Nephron progenitor cell (in vitro differentiated cells): ENCODE data around the gene ACTG2.

Experiments used
- DNase-seq: peaks from one replicate; pipeline ENCODE4 v3.0.0; 2021
- H3K27ac Mint-ChIP-seq: 2 replicates; pipeline ENCODE4 v1.8.0; 2021; ENCODE audit warnings: mild to moderate bottlenecking, moderate library complexity, mixed read lengths
- H3K27me3 Mint-ChIP-seq: 2 replicates; pipeline ENCODE4 v1.8.0; 2021; ENCODE audit warnings: mild to moderate bottlenecking, low read depth, mixed read lengths; ENCODE audit not compliant: poor library complexity
- H3K36me3 Mint-ChIP-seq: 2 replicates; pipeline ENCODE4 v1.8.0; 2021; ENCODE audit warnings: low read depth, mixed read lengths
- H3K4me1 Mint-ChIP-seq: 2 replicates; pipeline ENCODE4 v1.8.0; 2021; ENCODE audit warnings: mixed read lengths
- H3K4me3 Mint-ChIP-seq: 2 replicates; pipeline ENCODE4 v1.8.0; 2021; ENCODE audit warnings: mild to moderate bottlenecking, moderate library complexity, mixed read lengths
- H3K9me3 Mint-ChIP-seq: 2 replicates; pipeline ENCODE4 v1.8.0; 2021; ENCODE audit warnings: mild to moderate bottlenecking, moderate library complexity, mixed read lengths
- TF ChIP-seq, protein P1 (sequence below): fragments of 200-600 bp; sonication (generic); IDR thresholded peaks from 2 replicates; pipeline ENCODE4 v1.5.0; 2021; ENCODE audit warnings: antibody characterized with exemption

ACTG2 gene

DNA sequence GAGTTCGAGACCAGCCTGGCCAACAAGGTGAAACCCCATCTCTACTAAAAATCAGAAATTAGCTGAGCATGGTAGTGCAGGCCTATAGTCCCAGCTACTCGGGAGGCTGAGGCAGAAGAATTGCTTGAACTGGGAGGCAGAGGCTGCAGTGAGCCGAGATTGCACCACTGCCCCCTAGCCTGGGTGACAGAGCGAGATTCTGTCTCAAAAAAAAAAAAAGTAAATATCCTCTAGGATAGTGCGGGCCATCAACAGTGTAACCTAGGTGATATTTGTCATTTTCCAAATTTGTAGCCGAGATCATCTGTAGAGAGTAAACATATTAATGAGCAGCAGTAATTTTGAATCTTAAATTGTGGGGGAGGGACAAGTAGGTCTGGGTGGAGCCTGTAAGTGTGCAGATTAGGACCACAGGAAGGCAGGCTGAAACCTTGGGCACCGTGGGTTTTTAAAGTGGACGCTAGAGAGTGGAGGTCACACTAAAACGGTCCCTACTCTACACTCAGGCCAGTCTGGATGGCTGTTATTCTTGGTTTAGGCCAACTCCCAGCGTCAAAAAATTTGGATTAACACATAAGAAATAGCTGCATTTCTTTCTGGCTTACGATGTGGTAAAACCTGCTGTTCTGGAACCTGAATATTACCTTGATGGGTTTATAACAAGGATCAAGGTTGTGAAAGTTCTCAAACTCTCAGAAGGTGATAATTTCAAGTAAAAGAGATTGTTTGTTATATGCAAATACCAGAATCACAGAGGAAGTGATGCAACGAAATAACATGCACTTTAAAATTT, 69.2 kb downstream of the ACTG2 start:
- H3K27ac Mint-ChIP-seq = no peak overlapping the region
- DNase-seq = no peak
- peaks cover 12% of the 10 kb centered on the region for H3K9me3 Mint-ChIP-seq
- peaks cover 49% of the 10 kb centered on the region for H3K36me3 Mint-ChIP-seq
- no peak overlapping the region for H3K4me3 Mint-ChIP-seq
- H3K27me3 Mint-ChIP-seq = peaks cover 6% of the 10 kb centered on the region
- H3K4me1 Mint-ChIP-seq = no peaks in the 10 kb centered on the region
- TF ChIP-seq, protein P1, sequence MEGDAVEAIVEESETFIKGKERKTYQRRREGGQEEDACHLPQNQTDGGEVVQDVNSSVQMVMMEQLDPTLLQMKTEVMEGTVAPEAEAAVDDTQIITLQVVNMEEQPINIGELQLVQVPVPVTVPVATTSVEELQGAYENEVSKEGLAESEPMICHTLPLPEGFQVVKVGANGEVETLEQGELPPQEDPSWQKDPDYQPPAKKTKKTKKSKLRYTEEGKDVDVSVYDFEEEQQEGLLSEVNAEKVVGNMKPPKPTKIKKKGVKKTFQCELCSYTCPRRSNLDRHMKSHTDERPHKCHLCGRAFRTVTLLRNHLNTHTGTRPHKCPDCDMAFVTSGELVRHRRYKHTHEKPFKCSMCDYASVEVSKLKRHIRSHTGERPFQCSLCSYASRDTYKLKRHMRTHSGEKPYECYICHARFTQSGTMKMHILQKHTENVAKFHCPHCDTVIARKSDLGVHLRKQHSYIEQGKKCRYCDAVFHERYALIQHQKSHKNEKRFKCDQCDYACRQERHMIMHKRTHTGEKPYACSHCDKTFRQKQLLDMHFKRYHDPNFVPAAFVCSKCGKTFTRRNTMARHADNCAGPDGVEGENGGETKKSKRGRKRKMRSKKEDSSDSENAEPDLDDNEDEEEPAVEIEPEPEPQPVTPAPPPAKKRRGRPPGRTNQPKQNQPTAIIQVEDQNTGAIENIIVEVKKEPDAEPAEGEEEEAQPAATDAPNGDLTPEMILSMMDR = no peak

DNA sequence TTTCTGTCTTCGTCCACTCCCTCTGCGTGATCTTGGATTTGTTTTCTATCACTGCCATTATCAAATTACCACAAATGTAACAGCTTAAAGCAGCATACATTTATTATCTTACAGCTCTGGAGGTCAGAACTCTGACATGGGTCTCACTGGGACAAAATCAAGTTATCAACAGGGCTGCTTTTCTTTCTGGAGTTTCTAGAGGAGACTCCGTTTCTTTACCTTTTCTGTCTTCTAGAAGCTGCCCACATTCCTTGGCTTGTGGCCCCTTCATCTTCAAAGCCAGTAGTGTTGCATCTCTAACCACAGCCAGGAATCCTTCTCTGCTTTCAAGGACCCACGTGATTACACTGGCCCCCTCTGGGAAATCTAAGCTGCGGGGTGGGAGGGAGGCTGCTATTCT, 70.0 kb downstream of the ACTG2 start:
- TF ChIP-seq, protein P1 = no peak
- no peaks in the 10 kb centered on the region for H3K4me1 Mint-ChIP-seq
- peaks cover 44% of the 10 kb centered on the region for H3K36me3 Mint-ChIP-seq
- no peak overlapping the region for H3K4me3 Mint-ChIP-seq
- DNase-seq = no peak
- H3K27ac Mint-ChIP-seq = no peak overlapping the region
- H3K9me3 Mint-ChIP-seq = peaks cover 12% of the 10 kb centered on the region
- H3K27me3 Mint-ChIP-seq = peaks cover 6% of the 10 kb centered on the region

- peaks cover 36% of the 10 kb centered on the region for H3K36me3 Mint-ChIP-seq
- no peak for DNase-seq
- peaks cover 12% of the 10 kb centered on the region for H3K9me3 Mint-ChIP-seq
- H3K4me1 Mint-ChIP-seq = peaks cover 5% of the 10 kb centered on the region
- peaks cover 9% of the 10 kb centered on the region for H3K27me3 Mint-ChIP-seq
- H3K27ac Mint-ChIP-seq = no peak overlapping the region
- TF ChIP-seq, protein P1 = no peak
- no peak overlapping the region for H3K4me3 Mint-ChIP-seq
These were observed 70.7 kb downstream of the ACTG2 start for GRCh38 chr2:73963385-73964120.

DNA sequence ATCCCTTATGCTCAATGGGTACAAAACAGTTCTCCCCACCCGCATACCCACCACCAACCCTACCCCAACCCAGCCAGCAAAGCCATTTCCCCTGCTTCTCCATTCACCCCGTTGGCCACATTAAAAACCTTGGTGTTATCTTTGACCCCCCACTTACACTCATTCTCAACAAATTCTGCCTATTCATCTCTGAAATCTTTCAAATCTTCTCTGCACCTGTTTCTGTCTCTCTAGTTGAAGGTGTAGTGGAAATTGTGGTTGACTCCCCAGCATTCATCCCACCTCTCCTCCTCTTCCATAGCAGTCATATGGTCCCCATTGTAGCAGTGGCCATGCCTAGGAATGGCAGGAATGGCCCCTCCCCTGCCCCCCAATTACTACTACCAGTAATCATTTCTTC, 71.4 kb downstream of the ACTG2 start:
- TF ChIP-seq, protein P1 = no peak
- Mint-ChIP-seq H3K9me3 (peaks cover 12% of the 10 kb centered on the region), H3K27ac (no peak overlapping the region), H3K4me1 (peaks cover 10% of the 10 kb centered on the region), H3K36me3 (peaks cover 29% of the 10 kb centered on the region), H3K4me3 (no peak overlapping the region), H3K27me3 (peaks cover 12% of the 10 kb centered on the region)
- no peak for DNase-seq

DNA sequence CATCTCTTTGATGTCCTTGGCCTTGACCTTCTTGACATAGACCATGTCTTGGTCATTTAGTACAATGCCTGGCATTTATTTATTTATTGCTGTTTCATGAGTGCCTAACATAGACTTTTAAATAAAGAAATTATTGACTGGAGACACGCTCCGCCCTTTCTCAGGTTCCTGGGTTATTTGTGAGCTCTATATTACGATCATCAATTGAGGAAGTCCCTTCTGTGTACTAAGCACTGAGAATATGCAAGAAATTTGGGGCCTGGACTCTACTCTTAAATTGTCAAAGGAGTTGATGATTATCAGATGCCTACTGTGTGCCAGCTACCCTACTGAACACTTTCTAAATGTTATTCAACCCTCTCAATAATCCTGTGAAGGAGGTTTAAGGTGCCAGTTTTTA, 72.2 kb downstream of the ACTG2 start:
- no peak overlapping the region for H3K27ac Mint-ChIP-seq
- peaks cover 12% of the 10 kb centered on the region for H3K9me3 Mint-ChIP-seq

More for the DNA sequence above, 72.2 kb downstream of the ACTG2 start:
- no peak for DNase-seq
- Mint-ChIP-seq H3K4me1 (peaks cover 13% of the 10 kb centered on the region), H3K4me3 (no peak overlapping the region), H3K36me3 (peaks cover 22% of the 10 kb centered on the region), H3K27me3 (peaks cover 12% of the 10 kb centered on the region)
- TF ChIP-seq, protein P1 = no peak
